C4-2B (cell line): Measurements from ENCODE around the gene KCNE1.

Experiments
- H3K27ac ChIP-seq: fragments of 450-650 bp; 2 replicates; pipeline ENCODE4 v1.5.1; 2017
- ZFX ChIP-seq: fragments of 450-650 bp; IDR thresholded peaks from 2 replicates; pipeline ENCODE4 v1.6.1; 2017
- TF ChIP-seq, protein P1 (sequence below): fragments of 450-650 bp; conservative IDR thresholded peaks from 2 replicates; pipeline ENCODE4 v1.5.1; 2017; ENCODE audit warnings: mild to moderate bottlenecking

Gene KCNE1

DNA sequence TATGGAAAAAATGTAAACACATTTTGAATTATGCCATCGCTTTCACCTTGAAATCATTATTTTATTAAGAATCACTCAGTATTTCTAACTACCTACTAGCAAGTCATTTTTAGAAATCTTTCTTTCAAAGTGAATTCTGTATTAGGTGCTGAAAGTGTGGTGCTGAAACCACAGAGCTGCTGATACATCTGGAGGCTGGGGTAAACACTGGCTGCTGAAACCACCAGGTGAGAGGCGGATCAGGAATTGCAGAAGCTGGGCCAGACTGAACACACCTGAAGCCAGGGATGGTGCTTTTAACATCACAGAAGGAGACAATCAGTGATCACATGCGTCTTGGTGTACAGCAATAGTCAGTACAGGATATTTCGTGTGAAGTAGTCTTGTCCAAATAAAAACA is 42.2 kb upstream of the KCNE1 start:
- TF ChIP-seq ZFX = no peak
- TF ChIP-seq, protein P1, sequence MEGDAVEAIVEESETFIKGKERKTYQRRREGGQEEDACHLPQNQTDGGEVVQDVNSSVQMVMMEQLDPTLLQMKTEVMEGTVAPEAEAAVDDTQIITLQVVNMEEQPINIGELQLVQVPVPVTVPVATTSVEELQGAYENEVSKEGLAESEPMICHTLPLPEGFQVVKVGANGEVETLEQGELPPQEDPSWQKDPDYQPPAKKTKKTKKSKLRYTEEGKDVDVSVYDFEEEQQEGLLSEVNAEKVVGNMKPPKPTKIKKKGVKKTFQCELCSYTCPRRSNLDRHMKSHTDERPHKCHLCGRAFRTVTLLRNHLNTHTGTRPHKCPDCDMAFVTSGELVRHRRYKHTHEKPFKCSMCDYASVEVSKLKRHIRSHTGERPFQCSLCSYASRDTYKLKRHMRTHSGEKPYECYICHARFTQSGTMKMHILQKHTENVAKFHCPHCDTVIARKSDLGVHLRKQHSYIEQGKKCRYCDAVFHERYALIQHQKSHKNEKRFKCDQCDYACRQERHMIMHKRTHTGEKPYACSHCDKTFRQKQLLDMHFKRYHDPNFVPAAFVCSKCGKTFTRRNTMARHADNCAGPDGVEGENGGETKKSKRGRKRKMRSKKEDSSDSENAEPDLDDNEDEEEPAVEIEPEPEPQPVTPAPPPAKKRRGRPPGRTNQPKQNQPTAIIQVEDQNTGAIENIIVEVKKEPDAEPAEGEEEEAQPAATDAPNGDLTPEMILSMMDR = no peak
- no peak overlapping the region for H3K27ac ChIP-seq

DNA sequence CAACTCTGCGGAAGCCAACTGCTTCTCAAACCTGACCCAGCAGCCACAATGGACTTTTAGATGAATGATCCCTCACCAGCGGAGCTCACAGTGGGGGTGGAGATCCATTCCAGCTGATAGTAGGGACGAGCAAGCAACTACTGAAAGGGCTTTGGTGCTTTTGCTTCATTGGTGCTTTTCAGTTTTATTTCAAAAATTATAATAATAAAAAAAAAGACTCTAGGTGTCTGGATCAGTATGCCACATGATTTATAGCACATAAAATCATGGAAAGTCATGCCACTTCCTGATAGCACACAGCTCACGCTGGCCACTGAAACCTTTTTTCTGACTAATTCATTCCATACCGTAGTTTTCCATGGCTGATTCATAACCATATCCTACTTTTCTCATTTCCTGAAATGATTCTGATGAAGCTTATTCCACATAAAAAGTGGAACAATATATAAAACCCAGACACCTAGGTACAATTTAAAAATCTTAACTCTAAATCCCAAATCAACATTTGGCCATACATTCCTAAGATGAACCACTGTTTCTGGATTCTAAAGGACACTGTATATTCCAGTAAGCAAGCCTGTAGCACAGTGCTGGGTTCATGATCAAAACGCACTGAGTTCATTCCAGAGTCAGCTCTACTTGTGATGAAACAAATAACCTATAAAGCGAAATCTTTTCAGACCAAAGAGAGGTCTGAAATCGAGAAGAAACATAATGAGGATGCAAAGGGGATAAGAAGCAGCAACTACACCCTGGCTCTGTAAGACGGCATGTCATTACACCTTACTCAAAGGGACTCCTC is 41.3 kb upstream of the KCNE1 start:
- TF ChIP-seq ZFX = no peak
- TF ChIP-seq, protein P1 = no peak
- no peak overlapping the region for H3K27ac ChIP-seq

DNA sequence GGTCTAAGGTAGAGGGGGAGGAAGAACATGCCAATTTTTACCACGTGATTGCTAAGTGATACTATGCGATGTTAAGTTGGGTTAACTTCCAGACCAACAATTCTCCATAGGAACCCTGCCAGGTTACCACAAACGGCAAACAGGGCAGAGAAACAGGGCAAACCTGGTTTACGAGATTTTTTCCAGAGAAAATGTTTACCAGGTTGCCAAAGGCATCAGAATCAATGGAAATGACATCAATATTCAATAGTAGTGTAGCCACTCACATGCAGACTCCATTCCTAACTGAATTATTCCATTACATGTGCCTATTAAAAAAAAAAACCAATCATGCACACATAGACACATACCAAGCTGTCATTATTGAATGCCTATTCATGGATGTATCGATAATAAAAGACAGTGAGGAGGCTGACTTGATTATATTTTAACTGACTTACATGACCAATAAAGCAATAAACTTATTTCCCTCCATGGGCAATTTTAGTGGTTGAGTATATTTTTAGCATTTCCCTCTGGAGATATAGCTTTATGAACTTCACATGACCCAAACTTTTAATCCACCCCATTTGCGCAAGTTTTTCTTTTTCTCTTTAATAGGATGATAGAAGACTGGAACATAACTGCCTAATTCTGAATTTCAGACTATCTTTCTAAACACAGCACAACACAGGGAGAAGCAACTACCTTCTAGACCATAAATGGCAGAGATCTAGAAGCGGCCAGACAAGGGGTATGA is 40.5 kb upstream of the KCNE1 start:
- H3K27ac ChIP-seq = no peak overlapping the region; the same call in 1 of the 2 replicates

DNA sequence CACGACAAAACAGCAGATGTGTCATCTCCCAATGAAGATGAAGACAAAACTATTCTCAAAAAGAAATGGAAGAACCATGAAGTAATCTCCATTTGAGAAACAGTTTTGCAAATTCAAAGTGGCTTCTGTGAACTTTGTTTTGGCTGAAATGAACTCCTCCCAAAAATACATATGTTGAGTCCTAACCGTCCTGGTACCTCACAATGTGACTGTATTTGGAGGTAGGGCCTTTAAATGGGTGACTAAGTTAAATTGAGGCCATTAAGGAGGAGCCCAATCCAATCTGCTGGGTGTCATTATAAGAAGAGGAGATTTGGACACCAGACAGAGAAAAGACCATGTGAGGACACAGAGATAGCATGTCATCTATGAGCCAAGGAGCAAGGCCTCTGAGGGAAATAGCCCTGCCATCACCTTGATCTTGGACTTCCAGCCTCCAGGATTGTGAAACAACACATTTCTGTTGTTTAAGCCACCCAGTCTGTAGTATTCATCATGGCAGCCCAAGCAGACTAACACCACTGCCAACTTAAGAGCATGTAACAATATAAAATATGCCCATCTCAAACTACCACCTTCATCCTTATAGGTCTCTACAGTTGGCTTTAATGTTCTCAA is 38.3 kb upstream of the KCNE1 start:
- no peak for TF ChIP-seq ZFX
- TF ChIP-seq, protein P1 = no peak
- no peak overlapping the region for H3K27ac ChIP-seq

More for the DNA sequence above, 40.5 kb upstream of the KCNE1 start:
- no peak for TF ChIP-seq ZFX
- TF ChIP-seq, protein P1 = no peak

DNA sequence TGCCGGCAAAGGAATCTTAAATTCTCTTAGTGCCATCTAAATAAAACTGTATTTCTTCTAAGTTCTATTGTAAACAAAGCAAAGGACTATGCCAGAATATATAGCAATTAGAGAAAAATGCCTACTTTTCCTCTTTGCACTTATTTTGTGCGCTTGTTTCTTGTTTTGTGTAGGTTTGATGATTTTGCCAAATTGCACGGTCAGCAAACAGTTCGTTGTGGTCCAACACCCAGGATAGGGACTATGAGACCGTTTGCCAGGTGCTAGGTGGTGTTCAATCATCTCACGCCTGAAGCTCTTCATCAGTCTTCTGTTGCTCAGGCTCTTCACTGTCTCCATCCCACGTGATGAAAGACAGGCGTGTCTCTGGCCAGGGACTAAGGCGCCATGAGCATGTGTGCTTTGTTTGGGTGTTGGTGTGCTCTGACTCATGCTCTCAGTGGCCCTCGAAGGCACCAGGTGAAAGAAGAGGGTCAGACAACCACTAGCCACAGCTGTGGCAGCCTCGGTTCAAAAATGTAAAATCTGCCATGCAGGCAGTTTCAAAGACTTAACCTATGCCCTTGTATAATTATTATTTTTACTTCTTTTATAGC is 36.9 kb upstream of the KCNE1 start:
- TF ChIP-seq ZFX = no peak
- TF ChIP-seq, protein P1 = no peak

DNA sequence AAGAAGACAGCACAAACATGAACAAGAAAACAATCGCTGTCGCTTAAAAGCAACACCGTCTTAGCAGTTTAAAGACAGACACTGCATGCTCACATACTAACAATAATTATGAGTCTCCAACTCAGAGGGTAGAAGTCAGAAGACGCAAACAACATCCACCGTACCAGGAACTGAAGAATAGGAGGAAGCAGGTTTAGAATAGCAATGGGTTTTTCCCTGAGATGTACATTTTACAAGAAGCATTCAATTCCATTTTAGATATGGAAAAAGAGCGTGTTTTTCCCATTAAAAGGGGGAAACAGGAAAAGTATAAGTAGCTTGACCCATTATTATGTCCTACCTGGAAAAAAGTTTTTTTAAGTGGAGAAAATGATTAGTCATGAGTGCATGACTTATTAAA is 34.5 kb upstream of the KCNE1 start:
- H3K27ac ChIP-seq = no peak overlapping the region
- TF ChIP-seq, protein P1 = no peak
- TF ChIP-seq ZFX = no peak

More for the DNA sequence above, 36.9 kb upstream of the KCNE1 start:
- H3K27ac ChIP-seq = no peak overlapping the region
